IPS-18a (cell line): Measurements from ENCODE around the gene FERMT2.

Experiments
- H3K27ac ChIP-seq: one replicate; pipeline ENCODE4 v1.5.1; 2013; ENCODE audit warnings: low read length
- H3K27me3 ChIP-seq: one replicate; pipeline ENCODE4 v1.6.1; 2013; ENCODE audit warnings: mild to moderate bottlenecking, low read length; ENCODE audit not compliant: control insufficient read depth, insufficient read depth
- H3K36me3 ChIP-seq: one replicate; pipeline ENCODE4 v1.6.1; 2013; ENCODE audit warnings: low read depth, low read length; ENCODE audit not compliant: control insufficient read depth
- H3K4me1 ChIP-seq: one replicate; pipeline ENCODE4 v1.6.1; 2013; ENCODE audit warnings: low read depth, low read length; ENCODE audit not compliant: control insufficient read depth
- H3K4me3 ChIP-seq: one replicate; pipeline ENCODE4 v1.5.1; 2013; ENCODE audit warnings: low read length
- H3K9ac ChIP-seq: one replicate; pipeline ENCODE4 v1.6.1; 2013; ENCODE audit warnings: mild to moderate bottlenecking, low read length, moderate library complexity
- H3K9me3 ChIP-seq: one replicate; pipeline ENCODE4 v1.6.1; 2013; ENCODE audit warnings: low read depth, low read length; ENCODE audit not compliant: control insufficient read depth

The FERMT2 gene

GRCh38 chr14:52960627-52961026 is 9.8 kb upstream of the FERMT2 start:
- H3K36me3 ChIP-seq, result no peaks in the 10 kb centered on the region
- H3K9me3 ChIP-seq, result no peaks in the 10 kb centered on the region
- no peak overlapping the region for H3K27ac ChIP-seq
- H3K4me1 ChIP-seq, result no peaks in the 10 kb centered on the region
- H3K27me3 ChIP-seq, result no peaks in the 10 kb centered on the region
- no peak overlapping the region for H3K9ac ChIP-seq
- H3K4me3 ChIP-seq, result no peak overlapping the region

- no peaks in the 10 kb centered on the region for H3K36me3 ChIP-seq
- no peak overlapping the region for H3K27ac ChIP-seq
- H3K4me1 ChIP-seq, result peaks cover 18% of the 10 kb centered on the region
- H3K9ac ChIP-seq, result peak overlapping the region; percentile 3
- no peaks in the 10 kb centered on the region for H3K27me3 ChIP-seq
- H3K9me3 ChIP-seq, result no peaks in the 10 kb centered on the region
- no peak overlapping the region for H3K4me3 ChIP-seq
Observed at GRCh38 chr14:52954346-52955214, 3.7 kb upstream of the FERMT2 start.

DNA sequence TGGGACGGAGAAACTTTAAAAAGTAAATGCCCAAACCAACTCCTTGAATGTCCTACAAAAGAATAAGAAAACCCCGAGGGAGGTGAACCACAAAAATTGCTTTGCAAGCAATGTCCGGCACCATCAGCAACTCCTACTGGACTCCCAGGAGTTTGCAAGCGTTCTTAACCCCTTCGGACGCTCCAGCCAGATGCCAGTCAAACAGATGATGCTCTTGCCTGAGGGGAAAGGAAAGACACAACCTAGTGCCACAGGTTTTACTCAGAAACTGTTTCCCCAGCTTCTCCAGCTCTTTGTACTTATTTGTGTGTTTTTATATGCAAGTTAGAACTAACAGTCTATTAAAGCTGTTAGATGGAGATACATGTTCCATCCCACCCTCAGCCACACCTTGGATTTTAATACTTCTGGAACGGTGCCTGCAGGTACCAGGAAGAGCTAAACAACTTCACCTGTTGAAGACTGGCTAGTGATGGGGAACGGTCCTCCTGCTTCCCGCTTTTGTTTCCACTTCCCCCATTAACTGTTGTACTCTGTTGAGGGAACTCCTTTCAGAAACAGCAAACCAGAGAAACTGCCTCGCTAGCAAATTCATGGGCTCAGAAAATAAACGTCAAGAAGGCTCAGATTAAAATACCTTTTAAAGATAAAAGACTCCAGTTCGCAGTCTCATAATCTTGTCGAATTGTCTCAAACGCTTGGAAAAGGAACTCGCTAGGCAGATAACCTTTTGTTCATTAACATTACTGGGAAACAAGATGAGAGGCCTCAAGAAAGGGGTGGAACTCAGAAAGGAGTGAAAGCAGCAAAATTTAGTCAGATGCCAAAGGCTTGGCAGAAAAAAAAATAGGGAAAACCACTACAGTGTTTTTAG is 1.1 kb upstream of the FERMT2 start:
- Histone ChIP-seq H3K27me3 (no peaks in the 10 kb centered on the region), H3K9ac (peak overlapping the region; percentile 98), H3K9me3 (no peaks in the 10 kb centered on the region), H3K27ac (peak overlapping the region; percentile 94), H3K4me1 (peaks cover 35% of the 10 kb centered on the region), H3K4me3 (peak overlapping the region; percentile 86), H3K36me3 (peaks cover 11% of the 10 kb centered on the region)

DNA sequence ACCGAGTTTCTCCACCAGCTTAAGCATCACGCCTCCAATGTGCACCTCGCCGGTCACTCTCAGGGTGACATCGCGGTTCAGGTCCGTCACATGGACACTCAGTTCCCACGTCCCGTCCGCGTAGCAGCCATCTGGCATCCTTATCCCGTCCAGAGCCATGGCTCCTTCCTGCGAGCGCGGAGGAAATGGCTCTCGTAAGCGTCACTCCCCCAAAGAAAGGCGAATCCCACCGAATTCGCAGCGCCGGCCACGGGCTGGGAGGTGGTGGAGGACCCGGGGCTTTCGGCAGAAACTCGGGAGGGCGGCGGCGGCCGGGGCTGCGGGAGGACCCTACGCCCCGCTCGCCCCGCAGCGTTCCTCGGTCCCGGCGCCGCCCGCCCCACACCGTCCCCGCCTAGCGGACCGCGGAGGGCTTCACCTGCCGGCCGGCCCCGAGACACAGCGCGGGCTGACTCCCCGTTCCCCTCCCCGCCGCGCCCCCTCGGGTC is 396 bp downstream of the FERMT2 start:
- Histone ChIP-seq H3K9me3 (no peaks in the 10 kb centered on the region), H3K4me3 (peak overlapping the region; percentile 99), H3K4me1 (peaks cover 35% of the 10 kb centered on the region), H3K9ac (peak overlapping the region; percentile 87), H3K27ac (no peak overlapping the region), H3K27me3 (no peaks in the 10 kb centered on the region), H3K36me3 (peaks cover 18% of the 10 kb centered on the region)

- Histone ChIP-seq H3K27me3 (no peaks in the 10 kb centered on the region), H3K4me3 (peak overlapping the region; percentile 99), H3K9ac (peak overlapping the region; percentile 87)
Observed at GRCh38 chr14:52949711-52950409, 990 bp downstream of the FERMT2 start.

DNA sequence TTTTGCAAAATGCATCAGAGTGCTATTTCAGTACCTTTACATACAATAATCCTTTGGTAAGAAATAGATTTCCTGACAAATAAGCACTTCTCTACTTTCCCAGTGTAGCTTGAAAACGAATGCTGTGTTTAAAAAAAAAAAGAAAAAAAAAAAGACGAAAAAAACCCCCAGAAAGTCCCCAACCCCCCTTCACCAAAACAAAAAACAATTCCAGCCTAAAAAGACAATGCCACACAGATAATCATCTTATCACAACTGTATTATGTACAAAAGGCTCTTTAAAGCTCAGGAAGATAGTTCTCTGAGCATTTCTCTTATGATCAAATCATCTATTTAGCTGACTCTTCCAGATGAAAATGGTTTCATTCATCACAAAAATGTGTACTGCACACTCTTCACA is 1.6 kb downstream of the FERMT2 start:
- H3K27ac ChIP-seq, result no peak overlapping the region
- no peaks in the 10 kb centered on the region for H3K9me3 ChIP-seq
- peak overlapping the region; percentile 99 for H3K4me3 ChIP-seq
- H3K27me3 ChIP-seq, result no peaks in the 10 kb centered on the region
- peaks cover 26% of the 10 kb centered on the region for H3K4me1 ChIP-seq
- peak overlapping the region; percentile 87 for H3K9ac ChIP-seq
- peaks cover 18% of the 10 kb centered on the region for H3K36me3 ChIP-seq

More at GRCh38 chr14:52949711-52950409, 990 bp downstream of the FERMT2 start:
- H3K9me3 ChIP-seq, result no peaks in the 10 kb centered on the region
- H3K36me3 ChIP-seq, result peaks cover 18% of the 10 kb centered on the region
- peaks cover 30% of the 10 kb centered on the region for H3K4me1 ChIP-seq
- no peak overlapping the region for H3K27ac ChIP-seq

DNA sequence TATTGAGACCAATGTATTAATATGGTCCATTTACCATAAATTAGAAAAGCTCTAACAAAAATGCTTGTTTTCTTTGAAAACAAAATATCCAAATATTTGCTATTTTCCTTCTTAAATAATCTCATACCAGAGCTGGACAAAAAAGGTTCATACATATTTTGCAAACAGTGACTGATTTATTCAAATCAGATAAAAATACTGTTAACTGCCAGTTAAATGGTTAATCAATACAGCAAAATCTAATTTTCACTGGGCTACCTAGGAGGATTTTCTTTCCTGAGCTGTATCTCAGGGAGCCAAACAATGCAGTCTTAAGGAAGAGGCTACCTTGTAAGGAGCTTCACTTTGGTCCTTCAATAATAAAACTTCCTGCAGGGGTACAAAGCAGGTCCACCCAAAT is 2.0 kb downstream of the FERMT2 start:
- Histone ChIP-seq H3K9ac (peak overlapping the region; percentile 10), H3K36me3 (peaks cover 18% of the 10 kb centered on the region), H3K27ac (no peak overlapping the region), H3K4me3 (peak overlapping the region; percentile 99), H3K4me1 (peaks cover 26% of the 10 kb centered on the region), H3K9me3 (no peaks in the 10 kb centered on the region), H3K27me3 (no peaks in the 10 kb centered on the region)

- H3K27ac ChIP-seq, result no peak overlapping the region
- peaks cover 18% of the 10 kb centered on the region for H3K36me3 ChIP-seq
- H3K27me3 ChIP-seq, result no peaks in the 10 kb centered on the region
- H3K4me1 ChIP-seq, result peaks cover 26% of the 10 kb centered on the region
- no peaks in the 10 kb centered on the region for H3K9me3 ChIP-seq
- H3K9ac ChIP-seq, result no peak overlapping the region
- peak overlapping the region; percentile 19 for H3K4me3 ChIP-seq
Observed at GRCh38 chr14:52948039-52948438, 2.8 kb downstream of the FERMT2 start.

- Histone ChIP-seq H3K4me3 (no peak overlapping the region), H3K27me3 (no peaks in the 10 kb centered on the region), H3K36me3 (peaks cover 18% of the 10 kb centered on the region), H3K9me3 (no peaks in the 10 kb centered on the region), H3K27ac (no peak overlapping the region), H3K4me1 (peaks cover 16% of the 10 kb centered on the region), H3K9ac (no peak overlapping the region)
Observed at GRCh38 chr14:52944254-52944653, 6.6 kb downstream of the FERMT2 start.

- no peaks in the 10 kb centered on the region for H3K9me3 ChIP-seq
- no peaks in the 10 kb centered on the region for H3K4me1 ChIP-seq
- no peak overlapping the region for H3K4me3 ChIP-seq
- no peaks in the 10 kb centered on the region for H3K27me3 ChIP-seq
- no peak overlapping the region for H3K27ac ChIP-seq
- H3K9ac ChIP-seq, result no peak overlapping the region
- no peaks in the 10 kb centered on the region for H3K36me3 ChIP-seq
Observed at GRCh38 chr14:52939427-52939826, 11.4 kb downstream of the FERMT2 start.

- Histone ChIP-seq H3K9ac (no peak overlapping the region), H3K4me1 (no peaks in the 10 kb centered on the region), H3K27ac (no peak overlapping the region), H3K36me3 (no peaks in the 10 kb centered on the region), H3K9me3 (no peaks in the 10 kb centered on the region), H3K27me3 (no peaks in the 10 kb centered on the region), H3K4me3 (no peak overlapping the region)
Observed at GRCh38 chr14:52937869-52938268, 13.0 kb downstream of the FERMT2 start.
